Osteoblast (primary cell): ENCODE results near the gene NFIB. TPM values are rescaled to one million over a fixed set of nuclear protein-coding genes. Genes with fewer than 3 reads are reported as not detected.

ENCODE experiments used
- DNase-seq: peaks from one replicate; pipeline ENCODE4 v3.0.0; 2011; ENCODE audit warnings: low spot score, mixed read lengths; ENCODE audit not compliant: insufficient read length; ENCODE audit errors: missing footprints
- H2AFZ ChIP-seq: 2 replicates; pipeline ENCODE4 v1.6.0; 2011; ENCODE audit warnings: mild to moderate bottlenecking, low read length
- H3K27ac ChIP-seq: 2 replicates; pipeline ENCODE4 v1.5.1; 2011; ENCODE audit warnings: mild to moderate bottlenecking, low read depth, low read length, moderate library complexity
- H3K27me3 ChIP-seq: 2 replicates; pipeline ENCODE4 v1.6.0; 2012; ENCODE audit warnings: mild to moderate bottlenecking, control low read depth, inconsistent platforms, low read length, moderate library complexity; ENCODE audit not compliant: insufficient read depth
- H3K36me3 ChIP-seq: 2 replicates; pipeline ENCODE4 v1.5.1; 2011; ENCODE audit warnings: mild to moderate bottlenecking, low read length, control low read depth, moderate library complexity; ENCODE audit not compliant: insufficient read depth
- H3K4me1 ChIP-seq: 2 replicates; pipeline ENCODE4 v1.5.1; 2011; ENCODE audit warnings: mild to moderate bottlenecking, low read length, control low read depth, moderate library complexity; ENCODE audit not compliant: insufficient read depth
- H3K4me2 ChIP-seq: 2 replicates; pipeline ENCODE4 v1.6.0; 2011; ENCODE audit warnings: mild to moderate bottlenecking, low read length; ENCODE audit not compliant: insufficient read depth
- H3K4me3 ChIP-seq: fragments of 200-600 bp; sonication (generic); 3 replicates; pipeline ENCODE4 v1.5.1; 2012; ENCODE audit warnings: mild to moderate bottlenecking, low read length, inconsistent platforms; ENCODE audit not compliant: insufficient read depth
- H3K79me2 ChIP-seq: 2 replicates; pipeline ENCODE4 v1.6.0; 2012; ENCODE audit warnings: mild to moderate bottlenecking, low read length, control low read depth, inconsistent platforms; ENCODE audit not compliant: insufficient read depth
- H3K9me3 ChIP-seq: 2 replicates; pipeline ENCODE4 v1.5.1; 2011; ENCODE audit warnings: low read depth, low read length, control low read depth
- H4K20me1 ChIP-seq: 2 replicates; pipeline ENCODE4 v1.6.0; 2012; ENCODE audit warnings: mild to moderate bottlenecking, low read length, control low read depth; ENCODE audit not compliant: insufficient read depth
- total RNA-seq: library from RNA; depleted of rRNA; stranded (reverse); fragments of >200 nt; gene quantifications from 2 replicates; pipeline ENCODE4 v1.2.3, GENCODE V29; 2012
- TF ChIP-seq, protein P1 (sequence below): IDR thresholded peaks from 2 replicates; pipeline ENCODE4 v1.5.1; 2011; ENCODE audit warnings: mild to moderate bottlenecking, low read depth, low read length, moderate library complexity; ENCODE audit errors: extremely low read depth

NFIB gene
- total RNA-seq, 1 donor: 21.0 TPM

- H4K20me1 ChIP-seq: no peaks in the 10 kb centered on the region
- DNase-seq: no peak
- H3K79me2 ChIP-seq: no peaks in the 10 kb centered on the region
- H2AFZ ChIP-seq: no peak overlapping the region
- H3K4me3 ChIP-seq: no peak overlapping the region
- peaks cover 32% of the 10 kb centered on the region for H3K4me1 ChIP-seq
- no peak overlapping the region for H3K27ac ChIP-seq
- no peak overlapping the region for H3K4me2 ChIP-seq
- H3K27me3 ChIP-seq: no peaks in the 10 kb centered on the region
- no peaks in the 10 kb centered on the region for H3K9me3 ChIP-seq
- H3K36me3 ChIP-seq: no peaks in the 10 kb centered on the region
- TF ChIP-seq, protein P1, sequence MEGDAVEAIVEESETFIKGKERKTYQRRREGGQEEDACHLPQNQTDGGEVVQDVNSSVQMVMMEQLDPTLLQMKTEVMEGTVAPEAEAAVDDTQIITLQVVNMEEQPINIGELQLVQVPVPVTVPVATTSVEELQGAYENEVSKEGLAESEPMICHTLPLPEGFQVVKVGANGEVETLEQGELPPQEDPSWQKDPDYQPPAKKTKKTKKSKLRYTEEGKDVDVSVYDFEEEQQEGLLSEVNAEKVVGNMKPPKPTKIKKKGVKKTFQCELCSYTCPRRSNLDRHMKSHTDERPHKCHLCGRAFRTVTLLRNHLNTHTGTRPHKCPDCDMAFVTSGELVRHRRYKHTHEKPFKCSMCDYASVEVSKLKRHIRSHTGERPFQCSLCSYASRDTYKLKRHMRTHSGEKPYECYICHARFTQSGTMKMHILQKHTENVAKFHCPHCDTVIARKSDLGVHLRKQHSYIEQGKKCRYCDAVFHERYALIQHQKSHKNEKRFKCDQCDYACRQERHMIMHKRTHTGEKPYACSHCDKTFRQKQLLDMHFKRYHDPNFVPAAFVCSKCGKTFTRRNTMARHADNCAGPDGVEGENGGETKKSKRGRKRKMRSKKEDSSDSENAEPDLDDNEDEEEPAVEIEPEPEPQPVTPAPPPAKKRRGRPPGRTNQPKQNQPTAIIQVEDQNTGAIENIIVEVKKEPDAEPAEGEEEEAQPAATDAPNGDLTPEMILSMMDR: no peak
Observed at GRCh38 chr9:14099737-14100136, 214.2 kb downstream of the NFIB start.

DNA sequence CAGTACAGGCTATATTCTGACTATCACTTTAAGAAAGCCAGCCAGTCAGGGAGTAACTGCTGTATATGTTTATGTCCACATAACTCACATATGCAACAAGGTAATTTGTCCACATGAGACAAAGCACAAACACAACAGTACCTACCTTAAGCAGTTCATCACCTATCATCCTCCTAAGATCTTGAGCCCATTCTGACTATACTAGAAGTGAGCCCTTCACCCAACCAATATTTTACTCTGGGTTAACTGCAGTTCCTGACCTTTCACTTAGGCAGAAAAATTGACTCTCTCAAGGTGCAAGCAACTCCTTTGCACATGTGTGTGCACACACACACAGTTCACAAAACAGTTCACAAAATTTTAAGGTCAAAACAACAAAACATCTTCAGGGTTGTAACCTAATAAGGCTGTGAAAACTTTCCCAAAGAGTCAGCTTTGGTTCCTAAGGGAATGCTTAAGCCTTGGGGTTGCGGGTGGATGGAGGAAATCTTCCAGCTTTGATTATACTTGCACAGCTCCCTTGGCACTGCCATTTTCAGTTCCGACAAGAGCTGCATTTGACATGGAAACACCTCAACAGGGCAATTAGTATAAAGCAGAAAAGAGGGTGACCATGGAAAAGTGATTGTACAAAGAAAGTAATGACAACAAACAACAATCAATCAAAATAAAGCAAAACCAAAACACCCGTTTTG is 215.3 kb downstream of the NFIB start:
- DNase-seq: no peak
- Histone ChIP-seq H3K27me3 (no peaks in the 10 kb centered on the region), H4K20me1 (no peaks in the 10 kb centered on the region), H2AFZ (no peak overlapping the region), H3K36me3 (no peaks in the 10 kb centered on the region), H3K4me1 (peaks cover 32% of the 10 kb centered on the region), H3K4me3 (no peak overlapping the region), H3K27ac (no peak overlapping the region), H3K79me2 (no peaks in the 10 kb centered on the region), H3K9me3 (no peaks in the 10 kb centered on the region), H3K4me2 (peak overlapping the region; percentile 49)
- TF ChIP-seq, protein P1: no peak

- H3K4me2 ChIP-seq: peak overlapping the region; percentile 82
- no peaks in the 10 kb centered on the region for H3K36me3 ChIP-seq
- H2AFZ ChIP-seq: no peak overlapping the region
- no peaks in the 10 kb centered on the region for H4K20me1 ChIP-seq
- H3K27me3 ChIP-seq: no peaks in the 10 kb centered on the region
- H3K79me2 ChIP-seq: no peaks in the 10 kb centered on the region
- DNase-seq: peak; percentile 23
- H3K4me3 ChIP-seq: no peak overlapping the region
- H3K4me1 ChIP-seq: peaks cover 32% of the 10 kb centered on the region
- TF ChIP-seq, protein P1: no peak
- H3K9me3 ChIP-seq: no peaks in the 10 kb centered on the region
- peak overlapping the region; percentile 85 for H3K27ac ChIP-seq
Observed at GRCh38 chr9:14097666-14098415, 216.1 kb downstream of the NFIB start.

GRCh38 chr9:14097215-14097614 is 216.7 kb downstream of the NFIB start:
- no peaks in the 10 kb centered on the region for H3K9me3 ChIP-seq
- H3K36me3 ChIP-seq: no peaks in the 10 kb centered on the region
- H4K20me1 ChIP-seq: no peaks in the 10 kb centered on the region
- TF ChIP-seq, protein P1: no peak
- H3K27ac ChIP-seq: peak overlapping the region; percentile 85
- no peaks in the 10 kb centered on the region for H3K79me2 ChIP-seq
- no peaks in the 10 kb centered on the region for H3K27me3 ChIP-seq
- H3K4me1 ChIP-seq: peaks cover 32% of the 10 kb centered on the region
- no peak overlapping the region for H3K4me3 ChIP-seq
- H2AFZ ChIP-seq: no peak overlapping the region
- no peak for DNase-seq
- peak overlapping the region; percentile 82 for H3K4me2 ChIP-seq
